ENCODE measurements around the gene SPDYC.

SPDYC gene

DNA sequence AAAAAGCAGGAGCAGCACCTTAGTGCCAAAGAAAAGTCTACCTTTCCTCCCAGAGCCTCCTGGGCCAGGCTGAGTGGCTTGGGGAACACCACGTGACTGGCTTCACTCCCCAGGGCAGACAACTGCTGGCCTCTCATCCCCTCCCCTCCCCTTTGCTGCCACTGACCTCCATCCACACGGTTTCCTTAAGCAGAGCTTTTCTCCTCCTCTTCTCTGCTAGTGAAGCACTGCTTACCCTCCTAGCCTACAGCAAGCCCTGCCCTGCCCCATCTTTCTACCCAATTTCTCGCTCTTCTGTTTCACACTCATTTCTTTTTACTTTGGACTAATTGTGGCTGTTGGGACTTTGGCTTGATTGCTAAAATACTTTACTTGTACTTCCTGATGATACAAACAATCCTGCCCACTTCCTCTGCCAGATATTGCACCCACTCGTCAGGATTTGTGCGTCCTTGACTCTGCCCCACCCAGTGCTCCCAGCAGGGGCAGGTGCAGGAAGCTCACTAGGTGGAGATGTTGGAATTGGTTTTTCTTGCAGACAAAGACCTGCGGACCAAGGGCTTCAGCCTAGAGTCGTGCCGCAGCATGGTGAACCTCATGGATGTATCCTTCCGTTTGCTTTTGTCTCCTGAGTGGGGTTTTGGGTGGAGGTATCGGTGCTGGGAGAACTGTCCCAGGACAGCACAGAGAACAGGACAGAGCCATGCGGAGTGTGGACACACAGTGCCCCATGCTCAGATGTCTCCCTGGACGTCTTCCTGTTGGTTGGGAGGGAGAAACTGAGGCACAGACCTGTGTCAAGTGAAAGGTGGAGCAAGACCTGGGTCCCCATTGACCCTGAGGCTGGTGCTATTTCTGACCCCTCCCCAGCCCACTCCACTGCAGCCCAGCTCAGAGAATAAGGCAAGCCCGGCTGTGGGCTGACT lies 39.0 kb downstream of the SPDYC start:
- TF ChIP-seq, protein P1, sequence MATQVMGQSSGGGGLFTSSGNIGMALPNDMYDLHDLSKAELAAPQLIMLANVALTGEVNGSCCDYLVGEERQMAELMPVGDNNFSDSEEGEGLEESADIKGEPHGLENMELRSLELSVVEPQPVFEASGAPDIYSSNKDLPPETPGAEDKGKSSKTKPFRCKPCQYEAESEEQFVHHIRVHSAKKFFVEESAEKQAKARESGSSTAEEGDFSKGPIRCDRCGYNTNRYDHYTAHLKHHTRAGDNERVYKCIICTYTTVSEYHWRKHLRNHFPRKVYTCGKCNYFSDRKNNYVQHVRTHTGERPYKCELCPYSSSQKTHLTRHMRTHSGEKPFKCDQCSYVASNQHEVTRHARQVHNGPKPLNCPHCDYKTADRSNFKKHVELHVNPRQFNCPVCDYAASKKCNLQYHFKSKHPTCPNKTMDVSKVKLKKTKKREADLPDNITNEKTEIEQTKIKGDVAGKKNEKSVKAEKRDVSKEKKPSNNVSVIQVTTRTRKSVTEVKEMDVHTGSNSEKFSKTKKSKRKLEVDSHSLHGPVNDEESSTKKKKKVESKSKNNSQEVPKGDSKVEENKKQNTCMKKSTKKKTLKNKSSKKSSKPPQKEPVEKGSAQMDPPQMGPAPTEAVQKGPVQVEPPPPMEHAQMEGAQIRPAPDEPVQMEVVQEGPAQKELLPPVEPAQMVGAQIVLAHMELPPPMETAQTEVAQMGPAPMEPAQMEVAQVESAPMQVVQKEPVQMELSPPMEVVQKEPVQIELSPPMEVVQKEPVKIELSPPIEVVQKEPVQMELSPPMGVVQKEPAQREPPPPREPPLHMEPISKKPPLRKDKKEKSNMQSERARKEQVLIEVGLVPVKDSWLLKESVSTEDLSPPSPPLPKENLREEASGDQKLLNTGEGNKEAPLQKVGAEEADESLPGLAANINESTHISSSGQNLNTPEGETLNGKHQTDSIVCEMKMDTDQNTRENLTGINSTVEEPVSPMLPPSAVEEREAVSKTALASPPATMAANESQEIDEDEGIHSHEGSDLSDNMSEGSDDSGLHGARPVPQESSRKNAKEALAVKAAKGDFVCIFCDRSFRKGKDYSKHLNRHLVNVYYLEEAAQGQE (IDR thresholded peaks at IDR 0.05; ENCODE audit: insufficient read depth in 1 of 2, low read depth in 2 of 2, low read length in 2 of 2): no peak
- TF ChIP-seq TAF1 (IDR thresholded peaks at IDR 0.05; ENCODE audit: borderline replicate concordance, insufficient read depth, low read length) (no peak), FOXP2 (optimal IDR thresholded peaks at IDR 0.05; ENCODE audit: borderline replicate concordance, extremely low read depth, extremely low read length, insufficient read depth) (no peak), POLR2AphosphoS5 (IDR thresholded peaks at IDR 0.05; ENCODE audit: low read depth, low read length) (no peak), SIN3A (IDR thresholded peaks at IDR 0.05; ENCODE audit: borderline replicate concordance, insufficient read depth, low read length) (no peak)

- TF ChIP-seq, protein P1 (IDR thresholded peaks at IDR 0.05; ENCODE audit: insufficient read depth in 1 of 2, low read depth in 2 of 2, low read length in 2 of 2): no peak
- TF ChIP-seq TAF1 (IDR thresholded peaks at IDR 0.05; ENCODE audit: borderline replicate concordance, insufficient read depth, low read length) (no peak), FOXP2 (optimal IDR thresholded peaks at IDR 0.05; ENCODE audit: borderline replicate concordance, extremely low read depth, extremely low read length, insufficient read depth) (no peak), POLR2AphosphoS5 (IDR thresholded peaks at IDR 0.05; ENCODE audit: low read depth, low read length) (no peak), SIN3A (IDR thresholded peaks at IDR 0.05; ENCODE audit: borderline replicate concordance, insufficient read depth, low read length) (no peak)
These were observed 39.8 kb downstream of the SPDYC start for GRCh38 chr11:65209711-65210360.

- TF ChIP-seq POLR2AphosphoS5 (IDR thresholded peaks at IDR 0.05; ENCODE audit: low read depth, low read length) (no peak), TAF1 (IDR thresholded peaks at IDR 0.05; ENCODE audit: borderline replicate concordance, insufficient read depth, low read length) (no peak), SIN3A (IDR thresholded peaks at IDR 0.05; ENCODE audit: borderline replicate concordance, insufficient read depth, low read length) (no peak), FOXP2 (optimal IDR thresholded peaks at IDR 0.05; ENCODE audit: borderline replicate concordance, extremely low read depth, extremely low read length, insufficient read depth) (no peak)
- TF ChIP-seq, protein P1 (IDR thresholded peaks at IDR 0.05; ENCODE audit: insufficient read depth in 1 of 2, low read depth in 2 of 2, low read length in 2 of 2): no peak
These were observed 40.3 kb downstream of the SPDYC start for GRCh38 chr11:65210361-65210731.

GRCh38 chr11:65210748-65211147 lies 40.7 kb downstream of the SPDYC start:
- TF ChIP-seq POLR2AphosphoS5 (IDR thresholded peaks at IDR 0.05; ENCODE audit: low read depth, low read length) (no peak), TAF1 (IDR thresholded peaks at IDR 0.05; ENCODE audit: borderline replicate concordance, insufficient read depth, low read length) (no peak), SIN3A (IDR thresholded peaks at IDR 0.05; ENCODE audit: borderline replicate concordance, insufficient read depth, low read length) (no peak), FOXP2 (optimal IDR thresholded peaks at IDR 0.05; ENCODE audit: borderline replicate concordance, extremely low read depth, extremely low read length, insufficient read depth) (no peak)
- TF ChIP-seq, protein P1 (IDR thresholded peaks at IDR 0.05; ENCODE audit: insufficient read depth in 1 of 2, low read depth in 2 of 2, low read length in 2 of 2): no peak

All from PFSK-1 (cell line).